Stomach (tissue), 9 donors: ENCODE results near the gene FMN2. TPM values are rescaled to one million over a fixed set of nuclear protein-coding genes. Genes with fewer than 3 reads are reported as not detected.

Experiments
- DNase-seq, 2 donors: peaks; one replicate each; pipeline versions ENCODE4 v3.0.0 to v3.0.0-alpha.2; 2013 to 2019
- H3K27ac ChIP-seq, 5 donors: fragments of 200-600 bp in 4 of 5; sonication (generic) in 4 of 5; one replicate each; pipeline ENCODE4 v1.5.1; 2013 to 2019; ENCODE audit warnings: mild to moderate bottlenecking in 1 of 5, moderate library complexity in 1 of 5
- H3K27me3 ChIP-seq, 3 donors: fragments of 200-600 bp; sonication (generic); one replicate each; pipeline ENCODE4 v1.5.1; 2017 to 2019; ENCODE audit warnings: mixed run types in 1 of 3
- H3K36me3 ChIP-seq, 4 donors: fragments of 200-600 bp; sonication (generic); 1 replicate in 3 of 4; 2 replicates in 1 of 4; pipeline ENCODE4 v1.5.1; 2016 to 2019
- H3K4me1 ChIP-seq, 4 donors: fragments of 200-600 bp; sonication (generic); one replicate each; pipeline ENCODE4 v1.5.1; 2016 to 2019
- H3K4me3 ChIP-seq, 4 donors: fragments of 200-600 bp; sonication (generic) in 3 of 4; one replicate each; pipeline ENCODE4 v1.5.1; 2016 to 2019; ENCODE audit warnings: mild to moderate bottlenecking in 1 of 4
- H3K9me3 ChIP-seq, 4 donors: fragments of 200-600 bp; sonication (generic); one replicate each; pipeline ENCODE4 v1.5.1; 2016 to 2019
- EP300 ChIP-seq: sonication (generic); formaldehyde crosslinking; IDR thresholded peaks from one replicate; pipeline ENCODE4 v1.6.1; 2017; ENCODE audit warnings: antibody characterized with exemption
- POLR2A ChIP-seq, 4 donors: fragments of 450-650 bp; IDR thresholded peaks; one replicate each; pipeline ENCODE4 v1.6.1; 2016; ENCODE audit warnings: antibody characterized with exemption in 4 of 4, control low read depth in 2 of 4, mild to moderate bottlenecking in 1 of 4, moderate library complexity in 1 of 4
- POLR2AphosphoS5 ChIP-seq, 3 donors: sonication (generic); formaldehyde crosslinking; IDR thresholded peaks; one replicate each; pipeline ENCODE4 v1.6.1; 2016; ENCODE audit warnings: antibody characterized with exemption in 3 of 3
- WGBS, 5 donors: extraction: QIAGEN DNeasy Blood & Tissue Kit in 3 of 5; methylation state at CpG; one replicate each; pipeline versions ENCODE4 v1.1.5 to v1.1.7; 2013 to 2018; 5-methylcytosine and 5-hydroxymethylcytosine counted together
- intact Hi-C: fragments of 100-400 bp; cut with DNase I; formaldehyde crosslinking; loops from one replicate; pipeline ENCODE4 v1.15.1; 2023; ENCODE audit warnings: low total_unique reads
- polyA plus RNA-seq, 3 donors: library from polyadenylated mRNA; stranded (reverse); fragments of 200-250 nt; gene quantifications; one replicate each; pipeline ENCODE4 v1.2.3, GENCODE V29; 2013
- total RNA-seq, 5 donors: library from RNA; depleted of rRNA; stranded (reverse); fragments of >200 nt; gene quantifications; one replicate each; pipeline versions ENCODE4 v1.1.0 to v1.2.3, GENCODE V29; 2014 to 2016
- TF ChIP-seq, protein P1 (sequence below), 7 experiments: fragments of 450-650 bp in 4 of 7; fragments of 200-600 bp in 3 of 7; sonication (generic) in 3 of 7; IDR thresholded peaks; one replicate each; pipeline ENCODE4 v1.5.1; 2016 to 2019; ENCODE audit warnings: antibody characterized with exemption in 7 of 7, control low read depth in 2 of 7, mild to moderate bottlenecking in 1 of 7
- donor health status: healthy with polysubstance abuse.
- donor health status: Bipolar disorder and iron deficiency.
- donor health status: healthy.

The FMN2 gene
- total and polyA plus RNA-seq, 8 donors: 0.61 to 3.3 (median 0.87) TPM; not detected in 2

DNA sequence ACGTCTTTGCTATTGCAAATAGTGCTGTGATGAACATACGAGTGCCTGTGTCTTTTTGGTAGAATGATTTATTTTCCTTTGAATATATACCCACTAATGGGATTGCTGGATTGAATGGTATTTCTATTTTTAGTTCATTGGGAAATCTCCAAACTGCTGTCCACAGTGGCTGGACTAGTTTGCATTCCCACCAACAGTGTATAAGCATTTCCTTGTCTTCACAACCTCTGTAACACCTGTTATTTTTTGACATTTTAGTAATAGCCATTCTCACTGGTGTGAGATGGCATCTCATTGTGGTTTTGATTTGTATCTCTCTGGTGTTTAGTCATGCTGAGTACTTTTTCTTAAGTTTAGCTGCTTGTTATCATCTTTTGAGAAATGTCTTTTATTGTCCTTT, 215.0 kb downstream of the FMN2 start:
- intact Hi-C loops: no loop called here
- no peak for TF ChIP-seq EP300
- TF ChIP-seq, protein P1, sequence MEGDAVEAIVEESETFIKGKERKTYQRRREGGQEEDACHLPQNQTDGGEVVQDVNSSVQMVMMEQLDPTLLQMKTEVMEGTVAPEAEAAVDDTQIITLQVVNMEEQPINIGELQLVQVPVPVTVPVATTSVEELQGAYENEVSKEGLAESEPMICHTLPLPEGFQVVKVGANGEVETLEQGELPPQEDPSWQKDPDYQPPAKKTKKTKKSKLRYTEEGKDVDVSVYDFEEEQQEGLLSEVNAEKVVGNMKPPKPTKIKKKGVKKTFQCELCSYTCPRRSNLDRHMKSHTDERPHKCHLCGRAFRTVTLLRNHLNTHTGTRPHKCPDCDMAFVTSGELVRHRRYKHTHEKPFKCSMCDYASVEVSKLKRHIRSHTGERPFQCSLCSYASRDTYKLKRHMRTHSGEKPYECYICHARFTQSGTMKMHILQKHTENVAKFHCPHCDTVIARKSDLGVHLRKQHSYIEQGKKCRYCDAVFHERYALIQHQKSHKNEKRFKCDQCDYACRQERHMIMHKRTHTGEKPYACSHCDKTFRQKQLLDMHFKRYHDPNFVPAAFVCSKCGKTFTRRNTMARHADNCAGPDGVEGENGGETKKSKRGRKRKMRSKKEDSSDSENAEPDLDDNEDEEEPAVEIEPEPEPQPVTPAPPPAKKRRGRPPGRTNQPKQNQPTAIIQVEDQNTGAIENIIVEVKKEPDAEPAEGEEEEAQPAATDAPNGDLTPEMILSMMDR (IDR thresholded peaks at IDR 0.05): no peak
- no peak for TF ChIP-seq POLR2A (IDR thresholded peaks at IDR 0.05)
- no peak for TF ChIP-seq POLR2AphosphoS5 (IDR thresholded peaks at IDR 0.05)
- 40 to 70% (median 62%) methylated on average over 2 of the region's 2 CpGs for WGBS, 5 donors

DNA sequence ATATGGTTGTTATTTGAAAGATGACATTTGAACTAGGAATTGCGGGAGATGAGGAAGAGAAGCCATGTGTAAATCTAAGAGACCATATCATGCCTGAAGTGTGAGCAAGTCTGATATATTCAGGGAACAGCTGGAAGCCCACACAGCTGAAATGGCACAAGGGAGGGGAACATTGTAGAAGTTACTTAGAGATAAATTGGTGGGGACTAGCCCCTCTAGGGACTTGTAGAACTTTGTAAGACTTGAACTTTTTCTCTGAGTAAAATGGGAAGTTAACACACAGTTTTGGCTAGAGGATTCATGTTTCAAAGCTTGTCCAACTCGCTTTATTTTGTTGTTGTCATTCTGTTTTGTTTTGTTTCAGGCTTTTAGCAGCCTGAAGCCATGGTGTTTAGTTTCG, 216.4 kb downstream of the FMN2 start:
- Histone ChIP-seq H3K4me3 (no peak overlapping the region), H3K36me3 (no peaks in the 10 kb centered on the region), H3K9me3 (peaks cover 0 to 5% (median 2%) of the 10 kb centered on the region in 4 donors), H3K27ac (no peak overlapping the region), H3K27me3 (no peaks in the 10 kb centered on the region), H3K4me1 (peaks cover 0 to 26% (median 14%) of the 10 kb centered on the region in 4 donors)
- peak in 1 of 2 donors; percentile 17 for DNase-seq
- TF ChIP-seq POLR2A (IDR thresholded peaks at IDR 0.05) (no peak), POLR2AphosphoS5 (IDR thresholded peaks at IDR 0.05) (no peak)
- intact Hi-C loops: no loop called here
- WGBS, 5 donors: 51 to 72% (median 66%) methylated on average over 3 of the region's 3 CpGs

More for the DNA sequence above, 215.0 kb downstream of the FMN2 start:
- no peaks in the 10 kb centered on the region for H3K36me3 ChIP-seq
- H3K27ac ChIP-seq: no peak overlapping the region
- no peak for DNase-seq
- H3K9me3 ChIP-seq: peaks cover 0 to 7% (median 3%) of the 10 kb centered on the region in 4 donors
- H3K4me1 ChIP-seq: peaks cover 0 to 21% (median 12%) of the 10 kb centered on the region in 4 donors
- H3K4me3 ChIP-seq: no peak overlapping the region
- H3K27me3 ChIP-seq: no peaks in the 10 kb centered on the region

DNA sequence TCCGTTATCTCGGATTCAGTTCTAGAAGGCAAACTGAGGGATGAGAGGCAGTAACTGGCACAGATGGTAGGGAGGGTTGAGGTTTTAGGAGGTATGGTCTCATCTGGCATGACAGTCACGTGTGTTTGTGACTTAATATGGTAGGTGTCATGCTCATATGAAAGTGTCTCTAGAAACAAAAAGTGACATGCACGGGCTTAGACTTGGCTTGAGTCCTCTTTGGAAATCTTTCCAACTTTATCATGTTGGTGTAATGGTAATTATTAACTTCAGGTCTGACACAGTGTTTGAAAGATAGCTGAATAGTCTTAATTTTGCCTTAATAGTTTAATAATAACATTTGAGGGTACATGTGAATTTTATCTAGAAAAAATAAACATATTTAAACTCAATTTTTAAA, 218.1 kb downstream of the FMN2 start:
- Histone ChIP-seq H3K27ac (no peak overlapping the region), H3K36me3 (no peaks in the 10 kb centered on the region), H3K4me3 (no peak overlapping the region), H3K9me3 (no peaks in the 10 kb centered on the region), H3K4me1 (peaks cover 0 to 26% (median 14%) of the 10 kb centered on the region in 4 donors), H3K27me3 (no peaks in the 10 kb centered on the region)
- 22 to 45% (median 32%) methylated on average over 4 of the region's 4 CpGs for WGBS, 5 donors
- TF ChIP-seq, protein P1 (IDR thresholded peaks at IDR 0.05): no peak
- no peak for TF ChIP-seq EP300
- no peak for TF ChIP-seq POLR2A (IDR thresholded peaks at IDR 0.05)
- intact Hi-C loops: no loop called here
- no peak for DNase-seq

DNA sequence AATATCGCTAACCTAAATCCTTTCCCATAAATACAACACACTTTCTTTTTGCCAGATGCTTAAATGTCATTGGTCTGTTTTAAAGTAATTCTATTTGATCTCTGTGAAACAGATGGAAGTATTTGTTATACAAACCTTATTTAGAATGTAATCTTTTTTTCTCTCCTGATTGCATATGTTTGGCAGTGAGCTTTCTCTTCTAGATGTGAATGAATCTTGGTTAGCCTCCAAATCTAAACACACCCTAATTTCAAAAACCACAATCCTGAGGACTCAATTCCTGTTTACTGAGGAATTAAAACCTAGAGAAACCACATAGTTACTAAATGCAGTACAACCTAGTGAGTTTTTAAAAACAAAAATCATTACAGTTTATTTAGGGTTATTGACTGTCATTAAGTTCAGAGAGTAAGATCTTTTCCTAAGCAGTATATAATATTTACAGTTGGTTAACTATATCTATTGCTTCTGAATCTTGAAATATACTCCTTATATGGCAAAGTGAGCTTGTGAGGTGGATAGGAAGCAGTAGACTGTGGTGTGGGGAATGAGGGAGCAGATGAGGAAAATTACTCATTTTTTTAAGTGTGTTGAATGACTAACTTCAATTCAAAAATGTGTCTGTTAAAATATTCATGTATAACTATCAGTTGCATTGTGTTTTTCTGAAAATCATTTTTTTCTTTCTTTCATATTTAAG, 218.7 kb downstream of the FMN2 start:
- H3K4me1 ChIP-seq: peaks cover 0 to 26% (median 14%) of the 10 kb centered on the region in 4 donors
- TF ChIP-seq POLR2A (IDR thresholded peaks at IDR 0.05): no peak
- TF ChIP-seq POLR2AphosphoS5 (IDR thresholded peaks at IDR 0.05): no peak
- TF ChIP-seq, protein P1 (IDR thresholded peaks at IDR 0.05): no peak
- TF ChIP-seq EP300: no peak

DNA sequence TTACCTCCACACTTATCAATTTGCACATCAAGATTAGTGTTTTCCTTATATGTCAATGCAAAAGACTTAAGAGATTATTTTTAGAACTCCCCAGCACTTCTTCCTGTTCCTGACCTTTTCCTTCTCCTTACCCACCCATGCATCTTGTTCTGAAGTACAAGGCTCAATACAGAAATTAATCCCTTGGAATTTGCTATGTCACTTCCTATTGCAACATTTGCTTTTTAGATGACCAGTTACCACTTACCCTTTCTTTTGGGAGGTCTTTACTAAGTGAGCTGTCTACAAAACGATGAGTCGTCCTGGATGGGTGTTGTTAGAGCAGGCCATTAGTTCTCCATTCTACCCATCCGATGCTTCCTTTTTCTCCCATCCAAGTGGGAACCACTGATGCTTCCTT, 221.2 kb downstream of the FMN2 start:
- no peaks in the 10 kb centered on the region for H3K36me3 ChIP-seq
- 54 to 74% (median 68%) methylated on average over 3 of the region's 3 CpGs for whole genome bisulfite sequencing, 5 donors
- H3K27me3 ChIP-seq: no peaks in the 10 kb centered on the region
- DNase-seq: no peak
- no peaks in the 10 kb centered on the region for H3K9me3 ChIP-seq
- H3K4me3 ChIP-seq: no peak overlapping the region
- intact Hi-C loops: no loop called here
- no peak overlapping the region for H3K27ac ChIP-seq
- peaks cover 0 to 26% (median 14%) of the 10 kb centered on the region in 4 donors for H3K4me1 ChIP-seq
- TF ChIP-seq POLR2AphosphoS5 (IDR thresholded peaks at IDR 0.05) (peak in 1 of 3 donors; percentile 15), POLR2A (IDR thresholded peaks at IDR 0.05) (no peak), EP300 (no peak)
- TF ChIP-seq, protein P1 (IDR thresholded peaks at IDR 0.05): no peak

More for the DNA sequence above, 218.7 kb downstream of the FMN2 start:
- no peaks in the 10 kb centered on the region for H3K9me3 ChIP-seq
- H3K27ac ChIP-seq: no peak overlapping the region
- H3K4me3 ChIP-seq: no peak overlapping the region
- no peaks in the 10 kb centered on the region for H3K36me3 ChIP-seq
- intact Hi-C loops: no loop called here
- WGBS, 5 donors: 17 to 33% (median 21%) methylated on average over 1 of the region's 1 CpG
- no peaks in the 10 kb centered on the region for H3K27me3 ChIP-seq
- peak in 1 of 2 donors; percentile 21 for DNase-seq
